Cerebellar cortex (tissue), 1 donor: ENCODE results near the gene ABCG2.
"Not testable (repeated sequence)": the region's sequence is repeated elsewhere in the genome, so short reads cannot be mapped to it uniquely, and the experiment has no call there.

ENCODE experiments used
- DNase-seq: peaks from one replicate; pipeline ENCODE4 v3.0.0-alpha.2; 2015; ENCODE audit warnings: low spot score

ABCG2 gene

GRCh38 chr4:88112856-88113255, 45.6 kb downstream of the ABCG2 start:
- DNase-seq: no peak

DNA sequence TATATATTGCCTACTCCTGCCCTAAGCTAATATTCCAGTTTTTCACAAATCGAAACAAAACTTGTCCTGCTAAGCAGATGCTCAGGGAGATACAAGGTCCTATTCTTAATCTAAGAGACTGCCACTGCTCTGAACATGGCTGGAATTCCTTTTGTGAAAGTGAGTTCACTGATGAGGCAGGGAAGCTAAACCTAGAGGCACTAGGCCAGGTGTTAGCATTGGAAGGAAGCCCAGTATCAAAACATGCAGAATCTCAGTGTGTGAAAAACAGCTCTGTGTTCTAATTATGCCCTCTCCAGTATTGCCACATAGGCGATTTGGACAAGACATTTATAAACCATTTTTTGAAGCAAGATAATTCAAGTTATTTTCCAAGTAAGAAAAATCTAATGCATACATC, 47.6 kb downstream of the ABCG2 start:
- no peak for DNase-seq

GRCh38 chr4:88109123-88109881, 49.1 kb downstream of the ABCG2 start:
- DNase-seq: no peak

DNA sequence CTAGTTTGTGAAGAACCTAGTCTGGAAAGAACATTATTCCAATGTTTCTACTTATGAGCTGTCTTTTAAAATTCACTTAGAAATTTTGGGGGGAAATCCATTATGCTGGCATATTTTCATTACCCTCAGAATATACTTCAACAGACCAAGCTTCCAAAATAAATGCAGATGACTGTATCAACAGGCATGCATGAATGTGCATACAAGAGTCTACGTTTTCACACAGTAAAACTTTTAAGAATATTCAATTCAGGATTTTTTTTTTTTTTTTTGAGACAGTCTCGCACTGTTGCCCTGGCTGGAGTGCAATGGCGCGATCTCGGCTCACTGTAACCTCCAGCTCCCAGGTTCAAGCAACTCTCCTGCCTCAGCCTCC, 49.7 kb downstream of the ABCG2 start:
- no peak for DNase-seq

DNA sequence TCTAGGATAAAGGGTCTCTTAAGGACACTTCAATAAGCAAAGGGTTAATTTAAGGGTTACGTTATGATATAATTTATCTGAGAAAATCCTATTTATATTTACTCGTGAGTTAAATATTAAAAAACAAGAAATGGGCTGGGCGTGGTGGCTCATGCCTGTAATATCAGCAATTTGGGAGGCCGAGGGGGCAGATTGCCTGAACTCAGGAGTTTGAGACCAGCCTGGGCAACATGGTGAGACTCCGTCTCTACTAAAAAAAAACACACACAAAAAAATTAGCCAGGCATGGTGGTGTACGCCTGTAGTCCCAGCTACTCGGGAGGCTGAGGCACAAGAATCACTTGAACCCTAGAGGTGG, 50.4 kb downstream of the ABCG2 start:
- DNase-seq: not testable (repeated sequence)

DNA sequence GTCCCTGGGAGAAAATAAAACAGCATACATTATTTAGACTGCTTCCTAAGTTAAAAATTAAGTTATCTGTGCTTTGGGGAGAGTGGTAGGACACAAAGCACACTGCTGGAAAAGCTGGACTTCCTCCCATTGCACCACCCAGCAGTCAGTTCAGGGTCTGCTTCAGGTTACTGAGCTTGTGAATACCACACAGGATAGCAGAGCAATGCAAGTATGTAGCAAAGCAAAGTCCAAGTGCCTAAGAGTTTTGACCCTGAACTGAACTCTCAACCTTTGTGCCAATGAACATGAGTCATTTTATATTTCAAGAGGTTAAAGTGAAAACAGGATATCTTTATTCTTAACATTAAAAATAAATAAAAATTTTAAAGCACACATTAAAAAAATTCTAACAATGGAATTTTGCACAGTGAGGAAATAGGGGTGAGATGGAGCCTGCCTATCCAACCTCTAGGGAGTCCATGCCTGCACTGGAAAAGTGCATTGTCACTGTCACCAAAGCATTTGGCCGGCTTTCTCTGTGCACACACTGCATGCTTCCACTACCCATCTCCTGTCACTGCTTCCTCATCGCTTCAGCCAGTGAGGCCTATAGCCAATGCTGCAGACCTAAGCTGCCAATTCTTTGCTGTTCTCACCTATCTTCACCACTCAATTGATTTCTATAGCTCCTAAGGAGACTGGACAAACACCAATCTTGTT, 50.9 kb downstream of the ABCG2 start:
- no peak for DNase-seq

- no peak for DNase-seq
These were observed 52.2 kb downstream of the ABCG2 start for GRCh38 chr4:88106205-88106604.

DNA sequence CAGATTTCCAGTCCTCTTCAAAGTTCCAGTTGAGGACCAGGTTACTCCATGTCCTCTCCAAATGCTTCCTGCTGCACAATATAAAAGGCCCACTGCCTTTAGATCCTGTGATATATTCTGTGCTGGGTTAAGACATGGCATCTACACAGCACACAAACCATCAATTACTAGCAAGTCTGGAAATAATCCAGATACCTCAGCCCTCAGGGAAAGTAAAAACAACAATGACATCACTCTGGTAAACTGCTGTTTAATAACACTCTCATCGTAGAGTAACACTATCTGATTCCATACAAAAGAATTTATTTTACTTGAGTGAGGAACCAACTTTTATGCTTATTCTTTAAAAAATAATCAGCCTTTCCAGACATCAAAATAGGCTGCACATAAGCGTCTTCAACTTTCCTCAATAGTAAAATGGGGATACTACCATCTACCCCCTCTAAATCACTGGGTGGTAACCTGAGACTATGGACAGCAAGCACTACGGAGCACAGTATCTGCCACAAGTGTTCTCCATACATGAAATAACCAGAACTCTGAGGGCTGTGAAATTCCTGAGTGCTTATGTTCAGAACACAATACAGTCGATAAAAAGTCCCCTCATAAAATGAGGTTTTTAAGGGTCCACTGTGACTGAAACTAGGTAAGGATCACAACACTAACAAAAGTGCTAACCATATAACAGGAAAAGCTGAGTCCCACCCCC, 53.4 kb downstream of the ABCG2 start:
- no peak for DNase-seq

DNA sequence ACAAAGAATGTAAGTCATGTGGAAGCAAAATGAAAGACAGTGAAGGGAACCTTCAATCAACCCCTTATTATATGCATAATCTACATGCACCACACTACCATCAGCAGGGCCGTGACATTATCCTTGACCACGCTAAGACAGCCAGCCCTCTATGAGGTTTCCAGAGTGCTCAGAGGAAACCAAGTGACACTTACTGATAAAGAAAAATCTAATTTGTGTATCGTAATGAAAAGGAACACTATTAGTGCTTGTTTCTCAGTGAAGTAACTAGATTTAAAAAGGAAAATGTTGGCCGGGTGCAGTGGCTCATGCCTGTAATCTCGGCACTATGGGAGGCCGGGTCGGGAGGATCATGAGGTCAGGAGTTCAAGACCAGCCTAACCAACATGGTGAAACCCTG, 56.4 kb downstream of the ABCG2 start:
- DNase-seq: no peak

GRCh38 chr4:88101165-88101564, 57.3 kb downstream of the ABCG2 start:
- DNase-seq: no peak

- no peak for DNase-seq
These were observed 59.3 kb downstream of the ABCG2 start for GRCh38 chr4:88098993-88099752.

DNA sequence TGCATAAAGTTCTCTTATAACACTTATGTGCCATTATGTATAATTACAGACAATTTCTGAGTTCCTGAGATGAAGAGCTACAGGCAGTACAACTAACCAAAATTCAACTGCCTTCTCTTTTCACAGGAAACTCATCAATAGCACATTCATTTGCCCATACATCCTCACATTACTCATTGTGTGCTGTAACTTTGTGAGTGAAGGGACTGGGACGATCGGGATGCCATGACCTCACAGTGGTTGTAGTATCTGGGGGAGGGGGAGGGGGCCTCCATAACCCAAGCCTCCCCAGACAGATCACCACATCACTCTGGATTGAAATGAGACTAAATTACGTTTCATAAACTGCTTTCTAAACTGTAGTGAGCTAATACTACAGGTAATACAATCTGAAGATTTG, 60.7 kb downstream of the ABCG2 start:
- DNase-seq: no peak

GRCh38 chr4:88097301-88097700, 61.1 kb downstream of the ABCG2 start:
- no peak for DNase-seq

- no peak for DNase-seq
These were observed 64.6 kb downstream of the ABCG2 start for GRCh38 chr4:88093874-88094273.

GRCh38 chr4:88091378-88091777, 67.1 kb downstream of the ABCG2 start:
- DNase-seq: no peak

DNA sequence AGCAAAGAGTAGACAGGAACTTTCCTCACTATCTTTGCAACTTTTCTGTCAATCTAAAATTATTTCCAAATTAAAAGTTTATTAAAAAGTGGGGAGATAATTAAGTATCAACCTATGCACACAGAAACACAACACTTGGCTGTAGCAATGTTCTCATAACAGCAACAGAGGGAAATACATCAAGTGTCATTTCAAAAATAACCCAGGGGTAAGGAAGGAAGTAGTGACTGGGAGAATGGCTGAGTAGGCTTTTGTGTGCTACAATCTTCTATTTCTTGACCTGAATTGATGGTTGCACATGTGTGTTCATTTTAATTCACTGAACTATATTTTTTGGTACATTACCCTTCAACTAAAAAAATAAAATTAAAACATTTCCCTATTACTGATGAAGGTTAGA, 67.5 kb downstream of the ABCG2 start:
- no peak for DNase-seq

GRCh38 chr4:88087004-88087403, 71.4 kb downstream of the ABCG2 start:
- no peak for DNase-seq

DNA sequence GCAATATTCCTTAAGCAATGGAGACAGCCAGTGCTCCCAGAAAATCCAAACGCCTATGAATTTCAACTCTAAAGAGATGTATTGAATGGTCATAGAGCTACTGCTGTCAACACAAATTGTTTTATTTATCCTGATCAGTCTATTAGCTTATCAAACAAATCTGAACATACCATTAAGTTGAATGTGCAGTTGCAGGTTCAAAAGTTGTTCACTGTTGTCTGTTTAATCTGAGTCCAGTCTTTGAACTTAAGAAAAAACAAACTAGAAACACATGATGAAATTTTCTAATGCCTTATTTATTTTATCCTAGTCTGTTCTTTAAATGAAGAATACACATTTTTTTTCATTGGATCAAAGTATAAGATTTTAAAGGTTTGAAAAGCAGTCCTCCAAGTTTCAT, 77.8 kb downstream of the ABCG2 start:
- no peak for DNase-seq

DNA sequence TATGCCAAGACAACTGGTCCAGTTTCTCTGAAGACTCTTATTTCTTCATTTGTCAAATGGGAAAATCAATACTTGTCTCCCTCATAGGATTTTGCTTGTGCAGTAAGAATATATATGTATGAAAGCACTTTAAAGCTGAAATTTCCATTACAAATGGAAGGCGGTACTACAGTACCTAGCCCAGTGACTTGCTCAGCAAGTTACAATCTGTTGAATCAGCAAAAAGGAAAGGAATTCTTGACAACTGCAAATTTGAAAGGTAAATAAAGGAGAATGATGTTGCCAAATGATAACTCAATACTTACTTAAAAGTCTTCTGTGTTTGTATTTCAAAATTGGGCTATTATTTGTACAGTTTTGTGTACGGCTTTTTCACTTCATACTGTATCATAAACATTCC, 79.9 kb downstream of the ABCG2 start:
- no peak for DNase-seq

DNA sequence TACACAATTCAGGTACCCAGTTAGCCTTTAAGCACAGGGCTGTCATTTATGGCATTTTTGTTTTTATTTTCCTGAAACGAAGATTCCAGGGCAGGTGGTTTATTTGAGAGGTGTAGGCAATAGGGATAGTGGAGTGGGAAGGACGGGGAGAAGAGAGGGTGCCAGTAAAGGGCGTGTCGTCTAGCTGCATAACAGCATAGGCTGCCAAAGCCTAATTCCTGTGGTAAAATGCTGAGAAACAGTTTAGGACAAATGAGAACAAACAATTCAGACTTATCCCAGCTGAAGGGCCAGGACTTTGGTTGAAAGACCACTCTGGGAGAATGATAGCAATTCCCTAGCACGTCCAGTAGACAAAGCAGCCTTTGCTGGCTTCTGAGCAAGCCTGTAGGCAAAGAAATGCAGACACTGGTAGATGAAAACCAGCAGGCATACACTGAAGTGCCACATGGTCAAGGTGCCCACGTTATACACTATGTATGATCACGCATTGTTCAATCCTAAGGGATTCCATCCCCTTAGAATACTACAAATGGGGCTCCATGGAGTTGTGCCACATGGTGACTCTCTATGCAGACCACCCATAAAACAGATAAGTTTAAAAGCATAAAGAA, 80.4 kb downstream of the ABCG2 start:
- DNase-seq: no peak

DNA sequence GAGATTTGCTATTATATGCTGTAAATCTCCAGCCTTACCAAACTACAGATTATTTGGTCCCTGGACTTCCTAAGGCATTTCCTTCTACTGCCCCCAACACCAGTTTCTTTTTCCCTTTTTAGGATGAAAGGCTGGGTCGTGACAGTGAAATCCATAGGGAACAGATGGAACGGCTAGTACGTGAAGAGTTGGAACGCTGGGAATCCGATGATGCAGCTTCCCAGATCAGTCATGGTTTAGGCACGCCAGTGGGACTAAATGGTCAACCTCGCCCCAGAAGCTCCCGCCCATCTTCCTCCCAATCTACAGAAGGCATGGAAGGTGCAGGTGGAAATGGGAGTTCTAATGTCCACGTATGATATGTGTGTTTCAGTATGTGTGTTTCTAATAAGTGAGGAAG, 83.1 kb downstream of the ABCG2 start:
- DNase-seq: no peak

GRCh38 chr4:88070031-88070430, 88.4 kb downstream of the ABCG2 start:
- DNase-seq: no peak
